Lung microvascular endothelial cell (primary cell): ENCODE measurements around the gene GTF3C6. TPM values are rescaled to one million over a fixed set of nuclear protein-coding genes. Genes with fewer than 3 reads are reported as not detected.
"Not testable (repeated sequence)": the region's sequence is repeated elsewhere in the genome, so short reads cannot be mapped to it uniquely, and the experiment has no call there.

Experiments
- DNase-seq, 2 donors: peaks; one replicate each; pipeline versions ENCODE4 v3.0.0 to v3.0.0-alpha.2; 2010; ENCODE audit warnings: low read depth in 2 of 2
- total RNA-seq: library from RNA; depleted of rRNA; stranded (reverse); fragments of >200 nt; gene quantifications from 2 replicates; pipeline ENCODE4 v1.2.1, GENCODE V29; 2014

The GTF3C6 gene, protein sequence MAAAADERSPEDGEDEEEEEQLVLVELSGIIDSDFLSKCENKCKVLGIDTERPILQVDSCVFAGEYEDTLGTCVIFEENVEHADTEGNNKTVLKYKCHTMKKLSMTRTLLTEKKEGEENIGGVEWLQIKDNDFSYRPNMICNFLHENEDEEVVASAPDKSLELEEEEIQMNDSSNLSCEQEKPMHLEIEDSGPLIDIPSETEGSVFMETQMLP
- total RNA-seq = 36.1 and 40.8 TPM in 2 replicates

DNA sequence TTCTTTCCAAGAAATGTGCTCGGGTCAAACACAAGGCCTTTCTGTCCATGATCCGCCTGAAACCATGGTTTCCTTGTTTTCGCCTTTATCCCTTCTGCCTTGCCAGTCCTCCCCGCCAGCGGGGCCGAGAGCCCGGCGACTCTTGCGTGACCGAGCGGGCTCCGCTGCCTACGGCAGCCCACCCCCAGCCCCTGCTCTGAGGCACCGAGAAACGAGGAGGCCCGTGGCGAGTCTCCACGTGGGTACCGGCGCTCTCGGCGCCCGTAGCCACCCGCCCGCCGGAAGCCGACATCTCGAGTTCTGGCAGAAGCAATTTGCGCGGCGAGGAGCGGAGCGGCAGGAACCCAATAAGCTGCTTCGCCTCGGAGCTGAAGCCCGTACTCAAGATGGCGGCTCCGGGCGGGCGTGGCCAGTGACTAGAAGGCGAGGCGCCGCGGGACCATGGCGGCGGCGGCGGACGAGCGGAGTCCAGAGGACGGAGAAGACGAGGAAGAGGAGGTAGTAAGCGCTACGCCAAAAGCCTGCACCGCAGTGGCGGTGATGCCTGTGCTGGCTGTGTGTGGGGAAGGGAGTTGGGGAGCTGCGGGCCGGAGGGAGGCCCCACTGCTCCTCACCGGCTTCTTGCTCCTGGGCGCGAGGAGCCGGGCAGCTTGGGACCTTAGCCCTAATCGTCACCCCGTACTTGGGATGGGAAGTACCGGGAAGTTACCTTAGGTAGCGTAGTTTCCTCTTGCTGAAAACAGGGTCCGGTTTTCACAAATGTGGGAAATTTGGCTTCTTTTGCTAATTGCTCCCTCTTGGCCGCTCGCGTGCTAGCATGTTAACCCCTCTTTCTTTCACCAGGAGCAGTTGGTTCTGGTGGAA, at the start of gene GTF3C6:
GTF3C6 (plus strand) TSS at position 378 of the 864 bp plus-strand sequence; CDS start at position 442, 64 bp downstream.
- peak; percentile 93 to 96 for DNase-seq

DNA sequence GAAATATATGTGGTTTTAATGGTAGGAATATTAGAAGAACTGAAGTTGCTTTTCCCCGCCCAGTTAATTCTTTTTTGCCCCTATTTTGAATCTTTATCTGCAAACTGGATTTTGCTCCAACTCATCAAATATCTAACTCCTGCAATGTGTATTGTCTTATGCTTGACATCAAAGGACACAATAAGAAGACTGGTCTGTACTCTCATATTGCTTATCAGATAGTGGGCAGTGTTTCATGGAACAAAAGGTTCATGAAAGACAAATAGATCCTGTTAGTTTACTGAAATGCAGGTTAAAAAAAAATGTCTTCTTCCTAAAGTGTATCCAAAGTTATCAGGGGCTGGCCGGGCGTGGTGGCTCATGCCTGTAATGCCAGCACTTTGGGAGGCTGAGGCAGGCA, 27.7 kb upstream of the GTF3C6 start:
- no peak for DNase-seq

GRCh38 chr6:110933912-110934311, 24.6 kb upstream of the GTF3C6 start:
- DNase-seq = no peak

- DNase-seq = peak in 1 of 2 donors; percentile 36
These were observed 24.1 kb upstream of the GTF3C6 start for GRCh38 chr6:110934381-110934898.

- DNase-seq = no peak
These were observed 23.3 kb upstream of the GTF3C6 start for GRCh38 chr6:110935171-110935570.

DNA sequence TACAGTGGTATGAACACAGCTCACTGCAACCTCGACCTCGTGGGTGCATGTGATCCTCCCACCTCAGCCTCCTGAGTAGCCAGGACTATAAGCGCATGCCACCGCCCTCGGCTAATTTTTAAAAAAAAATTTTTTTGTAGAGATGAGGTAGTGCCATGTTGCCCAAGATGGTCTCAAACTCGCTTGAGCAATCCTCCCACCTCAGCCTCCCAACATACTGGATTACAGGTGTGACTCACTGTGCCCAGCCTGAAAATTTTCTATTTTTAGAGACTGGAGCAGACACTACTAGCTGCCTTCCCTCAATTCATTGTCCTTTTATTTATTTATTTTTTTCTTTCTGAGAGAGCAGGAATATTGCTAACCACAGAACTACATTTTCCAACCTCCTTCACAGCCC, 20.3 kb upstream of the GTF3C6 start:
- DNase-seq = no peak

GRCh38 chr6:110939429-110940200, 18.9 kb upstream of the GTF3C6 start:
- peak; percentile 7 to 22 for DNase-seq

- peak; percentile 2 to 79 for DNase-seq
These were observed 13.8 kb upstream of the GTF3C6 start for GRCh38 chr6:110944681-110945151.

DNA sequence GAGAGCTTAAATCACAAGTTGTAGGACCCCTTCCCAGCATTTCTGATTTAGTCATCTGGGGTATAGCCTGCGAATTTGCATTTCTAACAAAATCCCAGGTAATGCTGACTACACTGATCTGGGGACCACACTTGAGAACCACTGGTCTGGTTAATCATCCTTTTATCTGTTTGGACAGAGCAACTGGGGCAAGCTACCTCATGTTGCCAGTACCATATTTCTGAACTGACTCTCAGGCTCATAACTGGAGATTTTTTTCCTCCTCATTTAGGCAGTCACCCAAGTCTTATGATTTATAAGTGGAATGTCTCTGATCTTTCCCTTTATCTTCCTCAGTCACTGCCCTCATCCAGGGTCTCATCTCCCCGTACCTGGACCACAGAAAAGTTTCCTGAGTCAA, 12.0 kb upstream of the GTF3C6 start:
- DNase-seq = no peak

DNA sequence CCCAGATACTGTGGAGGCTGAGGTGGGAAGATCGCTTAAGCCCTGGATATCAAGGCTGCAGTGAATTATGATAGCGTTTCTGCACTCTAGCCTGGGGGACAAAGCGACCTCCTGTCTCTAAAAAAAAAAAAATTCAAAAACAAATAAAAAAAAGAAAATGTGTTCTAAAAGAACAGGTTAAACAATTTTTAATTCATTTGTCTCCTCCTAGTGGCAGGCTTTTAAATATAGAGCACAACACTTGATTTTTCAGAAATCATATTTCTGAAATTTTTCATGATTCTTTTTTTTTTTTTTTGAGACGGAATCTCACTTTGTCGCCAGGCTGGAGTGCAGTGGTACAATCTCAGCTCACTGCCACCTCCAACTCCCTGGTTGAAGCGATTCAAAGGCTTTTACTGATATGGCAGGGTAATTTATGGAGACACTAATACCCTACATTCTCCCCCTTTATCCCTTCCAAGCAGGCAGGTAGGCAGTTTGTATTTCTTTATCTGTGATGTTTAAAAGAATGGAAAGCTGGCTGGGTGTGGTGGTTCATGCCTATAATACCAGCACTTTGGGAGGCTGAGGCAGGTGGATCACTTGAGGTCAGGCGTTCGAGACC, 8.7 kb upstream of the GTF3C6 start:
- DNase-seq = peak; percentile 55 to 68

- DNase-seq = no peak
These were observed 8.1 kb upstream of the GTF3C6 start for GRCh38 chr6:110950440-110950839.

DNA sequence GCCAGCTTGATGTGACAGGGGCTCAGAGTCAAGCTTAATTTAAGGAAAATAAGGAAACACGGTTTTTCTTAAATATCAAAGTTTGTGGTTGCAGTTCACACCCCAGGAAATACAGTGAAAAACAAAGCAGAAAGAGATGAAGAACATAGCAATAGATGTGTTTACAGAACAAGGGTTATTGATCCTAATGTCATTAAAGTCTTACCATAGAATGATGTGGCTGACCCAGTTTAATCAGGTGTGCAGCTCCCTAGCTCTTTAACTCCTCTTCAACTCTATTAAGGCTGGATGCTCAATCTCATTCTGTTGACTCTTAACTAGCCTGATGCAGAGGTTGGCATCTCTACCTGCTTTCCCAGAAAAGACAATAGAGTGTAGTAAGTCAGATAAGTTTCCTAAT, 7.5 kb upstream of the GTF3C6 start:
- DNase-seq = no peak

GRCh38 chr6:110951986-110952794, 6.3 kb upstream of the GTF3C6 start:
- DNase-seq = peak in 1 of 2 donors; percentile 44

- DNase-seq = no peak
These were observed 4.7 kb upstream of the GTF3C6 start for GRCh38 chr6:110953633-110954303.

- DNase-seq = no peak
These were observed 1.5 kb downstream of the GTF3C6 start for GRCh38 chr6:110960014-110960390.

DNA sequence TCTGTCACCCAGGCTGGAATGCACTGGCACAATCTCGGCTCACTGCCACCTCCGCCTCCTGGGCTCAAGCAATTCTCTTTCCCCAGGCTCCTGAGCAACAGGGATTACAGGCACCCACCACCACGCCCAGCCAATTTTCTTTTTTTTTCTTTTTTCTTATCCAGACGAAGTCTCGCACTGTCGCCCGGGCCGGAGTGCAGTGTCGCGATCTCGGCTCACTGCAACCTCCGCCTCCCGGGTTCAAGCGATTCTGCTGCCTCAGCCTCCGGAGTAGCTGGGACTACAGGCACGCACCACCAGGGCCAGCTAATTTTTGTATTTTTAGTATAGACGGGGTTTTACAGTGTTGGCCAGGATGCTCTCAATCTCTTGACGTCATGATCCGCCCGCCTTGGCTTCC, 4.1 kb downstream of the GTF3C6 start:
- not testable (repeated sequence) for DNase-seq

DNA sequence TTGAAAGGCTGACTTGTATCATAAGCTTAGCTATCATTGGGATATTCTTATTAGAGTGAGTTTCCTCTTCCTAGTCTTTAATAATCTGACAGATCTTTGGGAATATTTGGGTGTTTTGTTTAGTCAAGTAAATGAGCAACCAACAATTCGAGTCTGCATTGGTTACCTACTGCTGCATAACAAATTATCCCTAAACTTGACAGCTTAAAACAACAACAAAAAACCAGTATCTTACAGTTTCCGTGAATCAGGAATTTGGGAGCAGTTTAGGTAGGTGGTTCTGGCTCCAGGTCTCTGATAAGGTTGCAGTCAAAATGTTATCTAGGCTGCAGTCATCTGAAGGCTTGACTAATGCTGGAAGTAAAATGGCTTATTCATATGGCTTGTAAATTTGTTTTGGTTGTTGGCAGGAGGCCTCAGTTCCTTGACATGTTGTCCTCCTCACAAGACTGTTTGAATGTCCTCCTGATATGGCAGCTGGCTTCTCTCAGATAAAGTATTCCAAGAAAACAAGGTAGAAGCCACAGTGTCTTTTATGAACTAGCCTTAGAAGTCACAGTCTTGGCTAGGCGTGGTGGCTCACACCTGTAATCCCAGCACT, 7.2 kb downstream of the GTF3C6 start:
- DNase-seq = no peak

DNA sequence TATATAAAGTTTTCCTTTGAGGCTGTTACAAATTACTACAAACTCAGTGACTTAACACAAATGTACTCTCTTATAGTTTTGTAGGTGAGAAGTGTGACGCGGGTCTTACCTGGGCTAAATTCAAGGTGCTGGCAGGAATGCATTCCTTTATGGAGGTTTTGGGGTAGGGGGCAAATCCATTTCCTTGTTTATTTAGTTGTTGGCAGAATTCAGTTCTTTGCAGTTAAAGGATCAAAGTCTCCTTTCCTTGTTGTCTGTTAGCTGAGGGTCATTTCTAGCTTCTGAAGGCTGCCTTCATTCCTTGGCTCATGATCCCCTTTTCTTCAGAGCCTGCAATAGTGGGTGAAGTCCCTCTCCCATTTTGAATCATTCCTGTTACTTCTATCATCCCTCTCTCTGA, 10.2 kb downstream of the GTF3C6 start:
- DNase-seq = not testable (repeated sequence)

GRCh38 chr6:110971468-110971867, 13.0 kb downstream of the GTF3C6 start:
- peak in 1 of 2 donors; percentile 0 for DNase-seq
